Activated CD4-positive, alpha-beta T cell treated with anti-CD3 and anti-CD28 coated beads for 24 hours (primary cell): ENCODE data around the gene TMIGD1.
"Not testable (repeated sequence)": the region's sequence is repeated elsewhere in the genome, so short reads cannot be mapped to it uniquely, and the experiment has no call there.

Source experiments
- DNase-seq, 2 donors: peaks; one replicate each; pipeline ENCODE4 v3.0.0-alpha.2; 2020; ENCODE audit warnings: low read depth in 2 of 2

The TMIGD1 gene

DNA sequence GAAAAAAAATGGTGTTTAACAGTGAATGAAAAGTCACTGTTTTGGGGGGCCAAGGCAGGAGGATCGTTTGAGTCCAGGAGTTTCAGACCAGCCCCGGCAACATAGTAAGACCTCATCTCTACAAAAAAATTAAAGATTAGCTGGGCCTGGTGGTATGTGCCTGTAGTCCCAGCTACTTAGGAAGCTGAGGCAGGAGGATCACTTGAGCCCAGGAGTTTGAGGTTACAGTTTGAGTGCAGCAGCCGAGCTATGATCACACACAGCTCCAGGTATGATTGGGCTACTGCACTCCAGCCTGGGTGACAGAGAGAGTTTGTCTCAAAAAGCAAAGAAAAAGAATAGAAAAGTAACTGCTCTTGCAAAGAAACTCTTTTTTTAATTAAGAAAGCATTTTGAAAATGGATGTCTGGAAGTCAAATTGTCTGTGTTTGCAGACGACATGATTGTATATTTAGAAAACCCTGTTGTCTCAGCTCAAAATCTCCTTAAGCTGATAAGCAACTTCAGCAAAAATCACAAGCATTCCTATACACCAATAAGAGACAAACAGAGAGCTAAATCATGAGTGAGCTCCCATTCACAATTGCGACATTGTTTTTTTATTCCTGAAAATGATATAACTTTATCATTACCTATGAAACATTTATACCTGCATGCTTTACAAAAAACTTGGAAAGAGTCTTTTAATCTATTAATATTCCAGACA, 24.4 kb upstream of the TMIGD1 start:
- no peak for DNase-seq

DNA sequence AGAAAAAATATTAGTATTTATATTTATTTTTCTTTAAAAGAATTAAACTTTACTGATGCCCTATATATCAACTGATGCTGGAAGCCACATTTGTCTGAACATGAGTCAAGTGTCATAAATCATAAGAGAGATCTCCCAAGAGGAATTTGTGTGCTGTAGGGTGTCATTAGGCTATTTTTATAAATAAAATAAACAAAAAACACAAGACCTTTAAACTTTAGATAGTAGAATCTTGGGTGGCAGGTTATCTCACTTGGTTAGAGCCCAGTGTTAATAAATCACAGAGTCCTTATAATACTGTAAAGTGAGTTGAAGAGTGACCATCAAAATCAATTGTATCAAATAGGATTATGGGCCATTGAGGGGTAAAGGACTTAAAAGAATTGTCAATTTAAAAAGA, 23.6 kb upstream of the TMIGD1 start:
- no peak for DNase-seq

DNA sequence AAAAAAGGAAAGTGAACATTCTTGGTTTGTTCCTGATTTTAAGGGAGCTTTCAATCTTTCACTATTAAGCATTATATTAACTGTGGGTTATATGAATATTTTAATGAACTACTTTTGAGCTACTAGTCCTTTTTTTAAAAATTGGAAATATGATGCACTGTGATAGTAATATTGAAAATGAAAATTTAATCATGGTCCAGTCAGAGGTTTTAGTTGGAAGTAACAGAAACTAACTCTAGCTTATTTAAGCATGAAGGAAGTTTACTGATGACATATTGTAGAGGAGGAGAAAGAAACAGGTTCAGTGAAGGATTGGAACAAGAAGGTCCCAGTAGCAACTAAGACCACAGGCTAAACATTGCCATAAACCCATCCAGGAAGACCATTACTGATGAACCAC, 20.8 kb upstream of the TMIGD1 start:
- no peak for DNase-seq

DNA sequence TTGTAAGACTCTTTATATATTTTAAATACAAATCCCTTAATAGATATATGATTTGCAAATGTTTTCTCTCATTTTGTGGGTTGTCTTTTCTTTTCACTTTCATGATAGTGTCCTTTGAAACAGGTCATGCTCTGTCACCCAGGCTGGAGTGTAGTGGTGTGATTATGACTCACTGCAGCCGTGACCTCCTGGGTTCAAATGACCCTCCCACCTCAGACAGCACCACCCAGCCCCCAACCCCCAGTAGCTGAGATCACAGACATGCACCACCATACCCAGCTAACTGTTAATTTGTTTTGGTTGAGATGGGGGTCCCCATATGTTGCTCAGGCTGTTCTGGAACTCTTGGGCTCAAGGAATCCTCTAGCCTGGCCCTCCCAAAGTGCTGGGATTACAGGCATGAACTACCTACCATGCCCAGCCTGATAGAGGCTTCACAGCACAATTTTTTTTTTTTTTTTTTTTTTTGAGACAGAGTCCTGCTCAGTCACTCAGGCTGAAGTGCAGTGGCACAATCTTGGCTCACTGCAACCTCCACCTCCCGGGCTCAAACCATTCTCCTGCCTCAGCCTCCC, 18.5 kb upstream of the TMIGD1 start:
- DNase-seq, result no peak

DNA sequence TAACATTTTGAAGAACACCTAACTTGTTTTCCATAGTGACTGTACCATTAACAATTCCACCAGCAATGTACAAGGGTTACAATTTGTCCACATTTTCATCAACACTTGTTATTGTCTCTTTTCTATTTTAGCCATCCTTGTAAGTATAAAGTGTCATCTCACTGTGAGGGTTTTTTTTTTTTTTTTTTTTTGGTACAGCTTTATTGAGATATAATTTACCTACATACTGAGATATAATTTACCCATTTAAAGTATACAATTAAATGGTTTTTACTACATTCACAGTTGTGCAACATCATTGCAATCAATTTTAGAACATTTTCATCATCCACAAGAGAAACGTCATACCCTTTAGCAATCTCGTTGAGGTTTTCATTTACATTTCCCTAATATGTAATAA, 17.9 kb upstream of the TMIGD1 start:
- no peak for DNase-seq

DNA sequence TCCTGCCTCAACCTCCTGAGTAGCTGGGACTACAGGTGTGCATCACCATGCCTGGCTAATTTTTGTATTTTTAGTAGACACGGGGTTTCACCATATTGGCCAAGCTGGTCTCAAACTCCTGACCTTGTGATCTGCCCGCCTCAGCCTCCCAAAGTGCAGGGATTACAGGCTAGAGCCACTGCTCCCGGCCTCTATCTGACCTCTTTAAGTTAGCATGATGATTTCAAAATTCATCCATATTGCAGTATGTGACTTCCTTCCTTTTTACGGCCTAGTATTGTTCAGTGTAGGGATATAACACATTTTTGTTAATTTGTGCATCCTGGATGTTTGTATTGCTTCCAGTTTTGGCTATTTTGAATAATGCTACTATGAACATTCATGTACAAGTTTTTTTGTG, 17.4 kb upstream of the TMIGD1 start:
- not testable (repeated sequence) for DNase-seq

DNA sequence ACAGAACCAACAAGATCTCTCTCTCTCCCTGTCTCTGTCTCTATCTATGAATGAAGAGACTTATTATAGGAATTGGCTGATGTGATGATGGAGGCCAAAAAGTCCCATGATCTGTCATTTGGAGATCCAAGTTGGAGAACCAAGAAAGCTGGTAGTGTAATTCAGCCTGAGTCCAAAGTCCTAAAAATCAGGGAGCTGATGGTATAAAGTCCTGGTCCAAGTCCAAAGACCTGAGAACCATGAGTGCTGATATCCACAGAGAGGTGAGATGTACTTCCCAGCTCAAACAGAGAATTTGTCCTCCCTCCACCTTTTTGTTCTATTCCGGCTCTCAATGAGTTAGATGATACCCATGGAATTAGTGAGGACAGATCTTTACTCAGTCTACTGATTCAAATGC, 15.4 kb upstream of the TMIGD1 start:
- no peak for DNase-seq

DNA sequence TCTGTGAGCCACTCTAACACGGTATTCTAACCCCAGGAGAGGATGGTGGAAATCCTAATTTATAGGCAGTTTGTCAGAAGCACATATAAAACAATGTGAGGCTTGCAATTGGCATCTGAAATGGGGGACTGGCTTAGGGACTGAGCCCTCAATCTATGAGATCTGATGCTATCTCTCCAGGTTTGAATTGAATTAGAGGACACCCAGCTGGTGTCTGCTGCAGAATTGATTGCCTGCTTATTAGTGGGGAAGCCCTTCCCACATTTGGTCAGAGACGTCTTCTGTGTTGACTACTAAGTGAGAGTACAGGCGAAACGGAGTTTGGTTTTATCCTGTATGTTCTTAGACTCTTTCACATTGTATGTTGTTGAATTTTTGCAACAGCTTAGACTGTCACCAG, 13.6 kb upstream of the TMIGD1 start:
- DNase-seq, result no peak

DNA sequence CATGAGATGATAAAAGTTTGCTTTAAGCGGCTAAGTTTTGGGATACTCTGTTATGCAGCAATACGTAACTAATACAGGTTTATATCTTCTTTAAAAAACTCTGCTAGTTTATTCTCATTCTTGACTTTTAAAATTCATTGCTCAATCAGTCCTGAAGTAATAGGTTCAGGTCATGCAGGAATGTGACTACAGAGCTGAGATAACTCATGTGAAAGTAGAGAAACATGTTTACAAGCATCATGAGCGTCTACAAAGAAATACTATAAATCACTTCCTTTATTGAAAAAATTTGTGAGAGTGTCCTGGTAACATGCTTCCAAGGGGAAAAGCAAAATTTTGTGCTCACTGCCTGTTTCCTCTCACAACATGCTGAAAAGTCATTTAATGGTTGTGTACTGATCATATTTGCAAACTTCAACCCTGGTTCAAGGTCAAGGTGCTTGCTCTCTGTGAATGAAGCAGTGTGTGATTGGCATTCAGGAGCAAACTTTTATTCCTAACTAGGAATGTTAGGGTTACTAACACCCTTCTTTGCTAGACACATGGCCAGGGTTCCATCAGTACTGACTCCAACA, 12.5 kb upstream of the TMIGD1 start:
- no peak for DNase-seq

DNA sequence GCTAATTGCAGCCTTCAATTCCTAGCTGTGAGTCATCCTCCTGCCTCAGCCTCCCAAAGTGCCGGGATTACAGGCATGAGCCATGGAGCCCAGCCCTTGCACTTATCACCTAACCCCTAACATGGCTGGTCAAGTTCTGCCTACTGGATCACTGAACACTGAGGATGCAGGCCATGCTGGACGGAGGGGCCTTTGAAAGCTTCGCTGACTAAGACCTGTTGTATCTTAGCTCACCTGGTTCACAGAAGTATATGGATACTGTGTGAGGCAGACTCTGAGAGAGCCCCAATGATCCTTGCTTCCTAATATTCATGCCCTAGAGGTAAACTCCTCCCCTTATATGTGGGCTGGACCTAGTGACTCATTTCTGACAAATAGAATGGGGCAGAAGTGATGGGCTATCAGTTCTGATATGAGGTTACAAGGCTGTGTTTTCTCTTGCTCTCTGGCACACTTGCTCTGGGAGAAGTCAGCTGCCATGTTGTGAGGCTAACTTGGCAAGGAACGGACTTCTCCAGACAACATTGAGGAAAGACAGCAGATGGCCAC, 11.7 kb upstream of the TMIGD1 start:
- peak in 1 of 2 donors; percentile 32 for DNase-seq

DNA sequence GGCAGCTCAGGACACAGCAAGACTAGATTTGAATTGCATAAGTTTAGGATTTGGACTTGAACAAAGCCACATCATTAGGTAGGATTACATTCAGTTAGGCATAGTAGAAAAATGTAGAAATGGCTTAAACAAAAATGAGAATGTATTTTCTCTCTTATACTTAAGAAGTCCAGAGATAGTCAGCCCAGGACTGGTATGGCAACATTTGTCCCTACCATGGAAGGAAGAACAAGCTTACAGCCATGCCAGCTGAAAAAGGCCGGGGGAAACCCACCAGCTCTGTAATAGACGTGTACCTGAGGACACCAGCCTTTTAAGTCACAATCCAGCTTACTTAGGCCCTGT, 11.2 kb upstream of the TMIGD1 start:
- DNase-seq, result no peak

DNA sequence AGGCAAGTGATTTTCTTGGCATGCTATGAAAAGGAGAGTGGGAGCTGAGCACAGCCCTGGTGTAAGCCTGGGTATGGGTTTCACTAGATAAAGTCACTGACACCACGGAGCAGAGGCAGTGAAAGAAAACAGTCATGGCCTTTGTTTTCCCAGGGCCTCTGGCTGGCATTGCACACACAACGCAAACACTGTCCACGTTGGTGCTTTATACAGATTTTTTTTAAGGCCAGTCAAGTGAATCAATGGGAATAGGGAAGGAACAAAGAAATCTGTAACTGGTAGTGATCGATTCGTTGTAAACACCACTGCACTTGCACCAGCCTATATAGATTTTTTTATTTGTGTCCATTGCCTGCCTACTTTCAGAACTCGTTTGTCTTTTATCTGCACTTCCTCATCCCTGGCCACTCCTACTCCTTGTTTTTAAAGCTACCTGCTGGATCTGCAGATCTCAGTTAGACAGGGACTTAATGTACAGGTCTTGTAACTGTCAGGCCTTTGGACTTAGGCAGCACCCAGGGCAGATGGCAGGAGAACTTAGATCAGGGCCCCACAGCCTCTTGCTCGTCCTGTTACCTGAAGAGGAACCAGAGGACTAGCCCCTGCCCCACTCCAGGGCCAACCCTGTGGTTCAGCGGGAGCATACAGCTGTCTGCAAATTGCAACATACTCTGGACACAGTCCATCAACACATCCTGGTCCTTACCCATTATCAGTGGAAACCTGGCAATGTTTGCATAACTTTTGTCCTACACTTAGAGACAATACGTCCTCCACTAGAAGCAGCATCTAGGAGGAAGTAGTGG, 10.6 kb upstream of the TMIGD1 start:
- DNase-seq, result no peak

DNA sequence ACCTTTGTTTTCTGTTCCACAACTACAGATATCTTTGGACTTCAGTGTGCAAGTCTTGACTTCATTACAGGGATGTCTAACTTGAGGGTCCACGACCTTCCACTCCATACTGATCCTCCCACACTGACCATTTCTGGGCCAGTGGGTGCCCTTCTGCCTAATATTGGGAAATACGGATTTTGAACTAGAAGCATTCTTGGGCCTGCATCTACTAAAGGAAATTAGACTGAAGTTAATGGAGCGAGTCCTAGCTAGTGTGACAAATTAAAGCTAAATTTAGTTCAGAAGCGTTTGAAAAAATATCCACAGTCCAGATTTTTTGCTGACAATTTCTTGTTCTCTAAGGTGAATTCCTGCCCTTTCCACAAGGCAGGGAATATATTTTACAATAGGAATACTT, 9.9 kb upstream of the TMIGD1 start:
- no peak for DNase-seq

DNA sequence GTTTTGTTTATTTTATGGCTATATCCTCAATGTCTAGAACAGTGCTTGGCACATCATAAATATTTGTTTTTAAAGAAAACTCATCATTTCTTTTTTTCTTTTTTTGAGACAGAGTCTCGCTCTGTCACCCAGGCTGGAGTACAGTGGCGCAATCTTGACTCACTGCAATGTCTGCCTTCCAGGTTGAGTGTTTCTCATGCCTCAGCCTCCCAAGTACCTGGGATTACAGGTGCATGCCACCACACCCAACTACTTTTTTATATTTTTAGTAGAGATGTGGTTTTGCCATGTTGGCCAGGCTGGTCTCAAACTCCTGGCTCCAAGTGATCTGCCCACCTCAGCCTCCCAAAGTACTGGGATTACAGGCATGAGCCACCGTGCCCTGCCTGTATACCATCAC, 9.4 kb upstream of the TMIGD1 start:
- not testable (repeated sequence) for DNase-seq

DNA sequence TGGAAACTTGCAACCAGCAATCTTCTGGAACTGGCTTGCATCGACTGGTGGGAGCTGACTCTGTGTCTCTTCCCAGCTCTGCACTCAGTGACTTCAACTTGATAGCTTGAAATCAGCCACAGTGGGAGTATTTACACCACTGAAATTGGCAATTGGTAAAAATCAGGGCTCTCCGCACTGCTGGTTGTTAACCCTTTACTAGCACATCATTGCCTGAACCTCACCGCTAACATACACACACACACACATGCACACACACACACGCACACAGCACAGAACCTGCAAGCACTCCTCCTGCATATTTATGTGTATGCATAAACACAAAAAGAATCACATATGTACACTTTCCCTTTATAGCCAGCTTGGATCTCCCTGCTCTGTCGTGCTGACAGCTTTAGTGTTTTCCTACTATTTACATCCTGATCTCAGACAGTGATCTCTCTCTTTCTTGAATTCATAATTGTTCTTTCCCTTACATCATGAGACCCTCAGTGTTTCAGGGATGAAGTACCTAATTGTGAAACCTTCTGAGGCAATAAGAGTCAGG, 7.9 kb upstream of the TMIGD1 start:
- no peak for DNase-seq

DNA sequence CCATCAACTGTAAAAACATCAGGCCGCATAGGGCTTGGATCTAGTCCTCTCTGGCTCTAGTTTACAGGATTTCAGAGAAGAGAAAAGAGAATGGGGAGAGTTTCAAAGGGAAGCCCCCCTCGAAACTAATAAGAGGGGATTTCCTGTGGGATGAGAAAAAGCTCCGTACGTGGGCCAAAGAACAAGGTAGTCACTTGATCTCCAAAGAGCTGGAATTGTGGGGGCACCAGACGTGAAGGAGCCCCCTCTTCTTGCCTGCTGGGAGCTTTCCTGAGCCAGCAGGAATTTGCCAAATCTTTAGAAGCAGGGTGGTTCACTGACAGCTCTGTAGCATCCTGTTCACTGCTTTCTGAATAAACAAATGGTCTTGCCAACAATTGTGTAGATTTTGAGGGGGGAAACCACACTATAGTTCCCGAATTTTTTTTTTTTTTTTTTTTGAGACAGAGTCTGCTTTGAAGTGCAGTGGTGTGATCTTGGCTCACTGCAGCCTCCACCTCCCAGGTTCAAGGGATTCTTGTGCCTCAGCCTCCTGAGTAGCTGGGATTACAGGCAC, 7.0 kb upstream of the TMIGD1 start:
- DNase-seq, result no peak

DNA sequence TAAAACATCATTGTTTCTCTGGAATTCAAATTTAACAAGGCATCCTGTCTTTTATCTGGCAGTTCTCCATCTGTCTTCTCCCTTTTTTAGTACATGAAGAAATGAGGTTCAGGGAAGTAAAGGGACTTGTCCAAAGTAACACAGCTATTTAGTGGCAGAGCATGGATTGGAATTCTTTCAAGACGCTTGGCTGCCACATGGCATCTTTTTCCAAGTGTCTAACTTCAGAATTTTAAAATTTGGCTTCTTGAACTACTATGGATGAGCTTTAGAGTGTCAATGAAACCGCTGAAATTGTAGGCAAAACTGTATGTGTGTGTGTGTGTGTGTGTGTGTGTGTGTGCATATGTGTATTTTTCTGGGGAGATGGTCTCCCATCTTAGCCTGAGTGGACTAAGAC, 5.2 kb upstream of the TMIGD1 start:
- no peak for DNase-seq

DNA sequence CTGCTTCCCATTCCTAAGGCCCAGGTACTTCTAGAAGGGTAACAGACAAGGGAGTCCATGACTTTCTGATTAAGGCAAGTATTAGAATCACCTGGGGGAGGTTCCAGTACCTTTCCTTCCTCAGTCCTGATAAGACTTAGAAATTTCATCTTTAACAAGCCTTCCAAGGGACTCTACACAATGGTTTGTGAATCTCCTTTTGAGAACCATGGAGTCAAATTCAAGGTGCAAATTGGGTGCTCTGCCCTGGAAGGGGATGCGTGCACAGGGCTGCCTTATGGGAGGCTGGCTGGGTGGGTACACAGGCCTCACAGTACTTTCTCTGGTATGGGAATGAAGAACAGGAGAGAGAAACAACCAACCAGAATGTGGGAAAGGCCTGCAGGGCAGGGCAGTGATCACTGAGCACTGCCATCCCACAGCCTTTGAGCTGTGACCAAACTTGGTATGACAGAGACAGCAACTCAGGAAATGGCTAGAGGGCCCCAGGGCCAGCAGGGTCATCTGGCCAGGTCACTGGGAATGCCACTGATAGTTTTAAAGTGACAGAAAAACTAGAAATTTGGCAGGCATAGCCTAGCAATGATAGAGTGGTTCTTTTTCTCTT, 3.6 kb upstream of the TMIGD1 start:
- DNase-seq, result no peak

DNA sequence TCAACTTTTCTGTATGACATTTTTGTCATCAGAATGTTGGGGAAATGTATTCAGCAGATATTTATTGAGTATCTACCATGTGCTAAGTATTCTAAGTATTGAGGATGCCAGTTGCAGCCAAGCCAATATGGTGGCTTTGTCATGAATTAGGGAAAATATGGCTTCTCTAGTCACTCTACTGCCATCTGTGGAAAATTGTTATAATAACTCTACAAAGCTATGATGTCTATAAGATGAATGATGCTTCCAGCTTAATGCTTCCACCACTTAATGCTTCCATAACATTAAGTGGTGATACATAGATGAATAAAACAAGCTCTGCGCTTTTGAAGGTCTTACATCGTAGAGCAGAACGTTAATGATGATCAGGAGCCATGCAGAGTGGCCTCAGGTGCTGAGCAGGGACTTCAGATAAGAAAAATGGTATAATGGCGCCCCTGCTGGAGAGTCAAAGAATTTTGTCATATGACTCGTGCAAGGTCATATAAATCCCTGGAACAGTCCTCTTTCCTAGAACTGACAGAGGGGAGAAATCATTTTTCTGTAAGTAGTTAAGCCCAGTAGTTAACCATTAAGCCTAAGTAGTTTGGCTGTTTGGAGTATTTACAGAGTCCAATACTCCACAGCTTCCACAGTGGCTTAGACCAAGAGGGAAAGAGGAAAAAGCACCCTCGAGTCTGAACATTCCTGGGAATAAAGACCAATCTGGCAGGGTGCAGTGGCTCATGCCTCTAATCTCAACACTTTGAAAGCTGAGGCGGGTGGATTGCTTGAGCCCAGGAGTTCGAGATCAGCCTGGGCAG, 2.7 kb upstream of the TMIGD1 start:
- peak; percentile 49 for DNase-seq

DNA sequence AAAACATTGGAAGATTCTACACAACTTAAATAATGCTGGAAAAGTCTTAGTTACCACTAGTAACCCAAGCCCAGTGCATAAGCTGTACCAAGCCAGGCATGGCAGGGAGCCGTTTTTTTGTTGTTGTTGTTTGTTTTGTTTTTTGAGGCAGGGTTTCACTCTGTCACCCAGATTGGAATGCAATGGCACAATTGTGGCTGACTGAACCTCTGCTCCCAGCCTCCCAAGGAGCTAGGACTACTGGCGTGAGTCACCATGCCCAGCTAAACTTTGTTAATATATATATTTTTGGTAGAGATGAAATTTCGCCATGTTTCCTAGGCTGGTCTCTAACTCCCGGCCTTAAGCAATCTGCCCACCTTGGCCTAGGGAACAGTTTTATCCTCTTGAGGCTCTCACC, 564 bp upstream of the TMIGD1 start:
- no peak for DNase-seq

DNA sequence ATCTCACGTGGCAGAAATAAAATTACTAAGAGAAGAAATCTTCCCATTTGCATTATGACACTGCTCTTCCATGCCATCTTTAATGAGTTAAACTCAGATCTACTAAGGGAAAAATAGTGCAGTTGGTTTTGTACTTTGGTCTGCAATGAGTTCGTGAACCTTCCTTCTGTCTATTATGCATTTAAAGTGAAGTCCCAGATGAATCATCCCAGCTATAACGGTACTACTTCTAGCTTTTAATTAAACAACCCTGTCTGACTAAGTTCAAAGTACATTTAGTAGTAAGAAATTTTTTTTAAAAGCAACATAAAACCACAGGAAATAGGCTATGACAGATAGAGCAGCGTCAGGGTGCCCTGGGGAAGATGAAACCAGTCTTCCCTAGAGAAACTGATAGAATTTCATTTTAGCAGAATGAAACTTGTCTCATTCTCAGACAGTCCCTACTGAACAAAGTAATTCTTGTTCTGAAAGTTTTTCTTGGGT, 1.8 kb downstream of the TMIGD1 start:
- peak; percentile 33 to 45 for DNase-seq
